Measurements from ENCODE around the gene RAF1. TPM values are rescaled to one million over a fixed set of nuclear protein-coding genes. Genes with fewer than 3 reads are reported as not detected.

The RAF1 gene
- total RNA-seq, 2 donors from 2014 or later, result 101 to 126 TPM

GRCh38 chr3:12659316-12660015, 4.5 kb downstream of the RAF1 start:
- Histone ChIP-seq H3K27me3 (replicated peaks; ENCODE audit: insufficient read depth) (no peaks in the 10 kb centered on the region), H3K4me1 (replicated peaks) (peaks cover 11% of the 10 kb centered on the region), H3K27ac (peak overlapping the region; percentile 19 to 50), H3K36me3 (no peaks in the 10 kb centered on the region), H3K4me3 (no peak overlapping the region), H3K9me3 (no peaks in the 10 kb centered on the region)
- TF ChIP-seq, protein P1, sequence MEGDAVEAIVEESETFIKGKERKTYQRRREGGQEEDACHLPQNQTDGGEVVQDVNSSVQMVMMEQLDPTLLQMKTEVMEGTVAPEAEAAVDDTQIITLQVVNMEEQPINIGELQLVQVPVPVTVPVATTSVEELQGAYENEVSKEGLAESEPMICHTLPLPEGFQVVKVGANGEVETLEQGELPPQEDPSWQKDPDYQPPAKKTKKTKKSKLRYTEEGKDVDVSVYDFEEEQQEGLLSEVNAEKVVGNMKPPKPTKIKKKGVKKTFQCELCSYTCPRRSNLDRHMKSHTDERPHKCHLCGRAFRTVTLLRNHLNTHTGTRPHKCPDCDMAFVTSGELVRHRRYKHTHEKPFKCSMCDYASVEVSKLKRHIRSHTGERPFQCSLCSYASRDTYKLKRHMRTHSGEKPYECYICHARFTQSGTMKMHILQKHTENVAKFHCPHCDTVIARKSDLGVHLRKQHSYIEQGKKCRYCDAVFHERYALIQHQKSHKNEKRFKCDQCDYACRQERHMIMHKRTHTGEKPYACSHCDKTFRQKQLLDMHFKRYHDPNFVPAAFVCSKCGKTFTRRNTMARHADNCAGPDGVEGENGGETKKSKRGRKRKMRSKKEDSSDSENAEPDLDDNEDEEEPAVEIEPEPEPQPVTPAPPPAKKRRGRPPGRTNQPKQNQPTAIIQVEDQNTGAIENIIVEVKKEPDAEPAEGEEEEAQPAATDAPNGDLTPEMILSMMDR (IDR thresholded peaks at IDR 0.05), result no peak
- TF ChIP-seq POLR2AphosphoS5 (IDR thresholded peaks at IDR 0.05), result peak; percentile 40
- WGBS, result 72% methylated on average over 3 of the region's 3 CpGs
- intact Hi-C loops (cut with DNase I), result loop anchor here (5.0 to 10.0 kb wide), 2 partner anchors 55 to 102 kb away; partner anchors contain the start of gene MKRN2
- DNase-seq (ENCODE audit: low spot score), result no peak

DNA sequence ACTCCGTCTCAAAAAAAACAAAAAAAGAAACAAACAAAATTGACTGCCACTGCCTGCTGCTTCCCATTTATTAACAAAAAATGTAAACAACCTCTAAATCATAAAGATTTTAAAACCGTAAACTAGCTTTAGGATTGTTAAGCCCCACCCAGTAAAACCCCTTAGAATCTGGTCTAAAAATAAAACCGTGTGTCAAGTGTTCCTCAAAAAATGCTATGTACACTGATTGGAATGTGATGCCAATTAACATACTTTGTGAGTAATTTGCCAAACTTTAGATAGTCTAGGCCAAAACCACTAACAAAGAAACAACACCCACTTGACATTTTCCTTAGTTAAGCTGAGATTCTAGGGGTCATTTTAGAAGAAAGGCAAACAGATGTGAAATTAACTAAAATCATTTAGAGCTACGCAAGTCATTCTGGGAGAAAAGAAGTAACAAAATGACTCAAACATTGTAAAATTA, 5.3 kb downstream of the RAF1 start:
- TF ChIP-seq POLR2AphosphoS5 (IDR thresholded peaks at IDR 0.05) (no peak), POLR2A (IDR thresholded peaks at IDR 0.05) (no peak)
- TF ChIP-seq, protein P1 (IDR thresholded peaks at IDR 0.05), result no peak
- intact Hi-C loops (cut with DNase I), result no loop called here
- no peaks in the 10 kb centered on the region for H3K36me3 ChIP-seq
- peaks cover 11% of the 10 kb centered on the region for H3K4me1 ChIP-seq (replicated peaks)
- no peaks in the 10 kb centered on the region for H3K9me3 ChIP-seq
- H3K27me3 ChIP-seq (replicated peaks; ENCODE audit: insufficient read depth), result no peaks in the 10 kb centered on the region
- peak overlapping the region in 1 of 2 donors; percentile 50 for H3K27ac ChIP-seq
- DNase-seq (ENCODE audit: low spot score), result no peak
- WGBS, result 35% methylated on average over 4 of the region's 4 CpGs
- H3K4me3 ChIP-seq, result no peak overlapping the region

GRCh38 chr3:12656850-12657249, 7.1 kb downstream of the RAF1 start:
- H3K4me1 ChIP-seq (replicated peaks), result peaks cover 11% of the 10 kb centered on the region
- WGBS, result 95% methylated on average over 6 of the region's 6 CpGs
- no peak overlapping the region for H3K4me3 ChIP-seq
- intact Hi-C loops (cut with DNase I), result no loop called here
- no peaks in the 10 kb centered on the region for H3K9me3 ChIP-seq
- TF ChIP-seq, protein P1 (IDR thresholded peaks at IDR 0.05), result no peak
- TF ChIP-seq POLR2AphosphoS5 (IDR thresholded peaks at IDR 0.05) (no peak), POLR2A (IDR thresholded peaks at IDR 0.05) (no peak)
- no peaks in the 10 kb centered on the region for H3K27me3 ChIP-seq (replicated peaks; ENCODE audit: insufficient read depth)
- H3K27ac ChIP-seq, result no peak overlapping the region
- DNase-seq (ENCODE audit: low spot score), result no peak
- H3K36me3 ChIP-seq, result no peaks in the 10 kb centered on the region

DNA sequence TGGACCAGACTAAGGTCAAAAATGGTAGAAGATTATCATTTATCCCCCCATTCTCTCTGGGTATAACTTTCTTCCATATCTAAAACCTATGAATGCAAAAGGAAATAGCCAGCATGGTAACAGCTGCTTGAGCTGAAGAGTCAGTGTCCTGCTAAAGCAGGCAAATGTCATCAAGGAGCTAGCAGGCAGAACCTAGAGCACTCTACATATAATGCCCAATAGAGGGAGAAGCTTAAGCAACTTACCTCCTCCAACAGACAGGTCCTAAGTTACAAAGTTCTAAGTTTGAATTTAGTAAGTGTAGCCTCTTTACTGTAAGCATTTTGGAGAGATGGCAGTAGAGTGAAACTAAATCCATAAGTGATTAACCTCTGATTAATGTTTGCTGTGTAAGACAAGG, 7.7 kb downstream of the RAF1 start:
- TF ChIP-seq, protein P1 (IDR thresholded peaks at IDR 0.05), result no peak
- TF ChIP-seq POLR2AphosphoS5 (IDR thresholded peaks at IDR 0.05) (no peak), POLR2A (IDR thresholded peaks at IDR 0.05) (no peak)
- intact Hi-C loops (cut with DNase I), result no loop called here
- Histone ChIP-seq H3K4me3 (no peak overlapping the region), H3K27me3 (replicated peaks; ENCODE audit: insufficient read depth) (no peaks in the 10 kb centered on the region), H3K36me3 (no peaks in the 10 kb centered on the region), H3K9me3 (no peaks in the 10 kb centered on the region), H3K4me1 (replicated peaks) (peaks cover 11% of the 10 kb centered on the region), H3K27ac (no peak overlapping the region)
- DNase-seq (ENCODE audit: low spot score), result no peak

DNA sequence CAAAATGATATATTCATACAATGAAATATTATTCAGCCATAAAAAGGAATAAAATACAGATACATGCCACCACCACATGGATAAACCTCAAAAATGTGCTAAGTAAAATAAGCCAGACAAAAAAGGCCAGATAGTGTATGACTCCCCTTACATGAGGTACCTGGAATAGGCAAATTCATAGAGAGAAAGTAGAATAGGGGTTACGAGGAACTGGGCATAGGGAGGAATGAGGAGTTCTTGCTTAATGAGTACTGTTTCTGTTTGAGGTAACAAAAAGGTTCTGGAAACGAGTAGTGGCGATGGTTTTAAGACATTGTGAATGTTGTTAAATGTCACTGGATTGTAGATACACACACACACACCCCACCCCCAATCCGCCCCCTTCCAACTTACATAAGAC, 8.2 kb downstream of the RAF1 start:
- Histone ChIP-seq H3K9me3 (no peaks in the 10 kb centered on the region), H3K27ac (no peak overlapping the region), H3K4me1 (replicated peaks) (peaks cover 11% of the 10 kb centered on the region), H3K4me3 (no peak overlapping the region), H3K27me3 (replicated peaks; ENCODE audit: insufficient read depth) (no peaks in the 10 kb centered on the region), H3K36me3 (no peaks in the 10 kb centered on the region)
- DNase-seq (ENCODE audit: low spot score), result no peak
- TF ChIP-seq POLR2A (IDR thresholded peaks at IDR 0.05), result no peak
- TF ChIP-seq, protein P1 (IDR thresholded peaks at IDR 0.05), result no peak
- TF ChIP-seq POLR2AphosphoS5 (IDR thresholded peaks at IDR 0.05), result no peak
- intact Hi-C loops (cut with DNase I), result no loop called here
- WGBS, result 67% methylated on average over 4 of the region's 4 CpGs

Data from prostate gland (tissue), 2 donors.